ENCODE data around the gene MUC4.
"Not testable (repeated sequence)": the region's sequence is repeated elsewhere in the genome, so short reads cannot be mapped to it uniquely, and the experiment has no call there.

Gene MUC4

DNA sequence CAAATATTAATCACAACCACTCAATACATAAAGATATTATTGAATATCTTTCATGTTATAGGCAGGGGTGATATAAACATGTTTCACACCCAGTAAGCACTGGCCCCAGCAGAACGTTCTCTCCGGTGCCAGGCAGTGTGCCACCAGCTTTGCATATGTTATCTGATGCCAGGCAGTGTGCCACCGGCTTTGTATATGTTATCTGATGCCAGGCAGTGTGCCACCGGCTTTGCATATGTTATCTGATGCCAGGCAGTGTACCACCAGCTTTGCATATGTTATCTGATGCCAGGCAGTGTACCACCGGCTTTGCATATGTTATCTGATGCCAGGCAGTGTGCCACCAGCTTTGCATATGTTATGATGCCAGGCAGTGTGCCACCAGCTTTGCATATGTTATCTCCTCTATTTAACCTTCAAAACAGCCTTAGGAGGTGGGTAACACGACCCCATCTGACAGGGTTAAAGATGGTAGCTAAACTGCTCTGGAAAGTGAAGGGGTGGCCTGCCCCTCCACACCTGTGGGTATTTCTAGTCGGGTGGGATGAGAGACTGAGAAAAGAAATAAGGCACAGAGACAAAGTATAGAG is 84.0 kb downstream of the MUC4 start:
- Histone ChIP-seq H3K36me3 (peaks cover 0 to 37% (median 29%) of the 10 kb centered on the region in 3 donors), H3K27ac (no peak overlapping the region), H3K4me1 (no peaks in the 10 kb centered on the region), H3K9me3 (no peaks in the 10 kb centered on the region), H3K27me3 (peaks cover 0 to 7% of the 10 kb centered on the region in 2 donors), H3K4me3 (no peak overlapping the region)
- intact Hi-C loops (cut with DNase I; ENCODE audit: low total_unique reads) = no loop called here
- TF ChIP-seq, protein P1, sequence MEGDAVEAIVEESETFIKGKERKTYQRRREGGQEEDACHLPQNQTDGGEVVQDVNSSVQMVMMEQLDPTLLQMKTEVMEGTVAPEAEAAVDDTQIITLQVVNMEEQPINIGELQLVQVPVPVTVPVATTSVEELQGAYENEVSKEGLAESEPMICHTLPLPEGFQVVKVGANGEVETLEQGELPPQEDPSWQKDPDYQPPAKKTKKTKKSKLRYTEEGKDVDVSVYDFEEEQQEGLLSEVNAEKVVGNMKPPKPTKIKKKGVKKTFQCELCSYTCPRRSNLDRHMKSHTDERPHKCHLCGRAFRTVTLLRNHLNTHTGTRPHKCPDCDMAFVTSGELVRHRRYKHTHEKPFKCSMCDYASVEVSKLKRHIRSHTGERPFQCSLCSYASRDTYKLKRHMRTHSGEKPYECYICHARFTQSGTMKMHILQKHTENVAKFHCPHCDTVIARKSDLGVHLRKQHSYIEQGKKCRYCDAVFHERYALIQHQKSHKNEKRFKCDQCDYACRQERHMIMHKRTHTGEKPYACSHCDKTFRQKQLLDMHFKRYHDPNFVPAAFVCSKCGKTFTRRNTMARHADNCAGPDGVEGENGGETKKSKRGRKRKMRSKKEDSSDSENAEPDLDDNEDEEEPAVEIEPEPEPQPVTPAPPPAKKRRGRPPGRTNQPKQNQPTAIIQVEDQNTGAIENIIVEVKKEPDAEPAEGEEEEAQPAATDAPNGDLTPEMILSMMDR (IDR thresholded peaks at IDR 0.05) = no peak
- no peak for DNase-seq

DNA sequence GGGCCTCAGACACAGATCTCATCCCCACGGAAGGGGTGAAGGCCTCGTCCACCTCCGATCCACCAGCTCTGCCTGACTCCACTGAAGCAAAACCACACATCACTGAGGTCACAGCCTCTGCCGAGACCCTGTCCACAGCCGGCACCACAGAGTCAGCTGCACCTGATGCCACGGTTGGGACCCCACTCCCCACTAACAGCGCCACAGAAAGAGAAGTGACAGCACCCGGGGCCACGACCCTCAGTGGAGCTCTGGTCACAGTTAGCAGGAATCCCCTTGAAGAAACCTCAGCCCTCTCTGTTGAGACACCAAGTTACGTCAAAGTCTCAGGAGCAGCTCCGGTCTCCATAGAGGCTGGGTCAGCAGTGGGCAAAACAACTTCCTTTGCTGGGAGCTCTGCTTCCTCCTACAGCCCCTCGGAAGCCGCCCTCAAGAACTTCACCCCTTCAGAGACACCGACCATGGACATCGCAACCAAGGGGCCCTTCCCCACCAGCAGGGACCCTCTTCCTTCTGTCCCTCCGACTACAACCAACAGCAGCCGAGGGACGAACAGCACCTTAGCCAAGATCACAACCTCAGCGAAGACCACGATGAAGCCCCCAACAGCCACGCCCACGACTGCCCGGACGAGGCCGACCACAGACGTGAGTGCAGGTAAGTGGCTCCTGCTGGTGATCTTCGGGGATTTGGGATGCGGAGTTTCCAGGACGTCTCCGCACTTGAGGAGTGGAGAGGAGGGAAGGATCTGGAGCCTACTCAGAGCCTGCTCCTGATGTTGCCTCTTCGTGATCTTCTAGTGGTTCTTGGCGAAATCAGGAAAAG is 85.6 kb downstream of the MUC4 start:
- H3K27me3 ChIP-seq; H3K4me3 ChIP-seq; H3K9me3 ChIP-seq; DNase-seq; H3K4me1 ChIP-seq; intact Hi-C loops (cut with DNase I; ENCODE audit: low total_unique reads); H3K27ac ChIP-seq: not testable (repeated sequence)
- peaks cover 0 to 21% (median 17%) of the 10 kb centered on the region in 3 donors for H3K36me3 ChIP-seq

DNA sequence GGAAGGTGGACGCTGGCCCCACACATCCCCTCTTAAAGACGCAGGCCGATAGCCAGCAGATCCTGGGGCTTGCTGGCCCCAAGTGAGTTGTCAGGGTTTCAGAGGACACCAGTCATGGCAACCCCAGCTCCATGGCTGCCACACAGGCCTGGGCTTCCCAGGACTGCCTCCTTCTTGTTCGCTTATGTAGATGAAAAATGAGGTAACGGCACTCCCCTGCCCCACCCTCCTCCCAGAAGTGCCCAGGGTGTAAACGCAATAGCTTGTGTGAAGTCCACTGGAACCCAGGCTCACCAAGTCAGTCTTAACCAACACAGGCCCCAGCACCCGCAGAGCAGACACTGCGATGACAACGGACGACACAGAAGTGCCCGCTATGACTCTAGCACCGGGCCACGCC is 87.4 kb downstream of the MUC4 start:
- H3K4me1 ChIP-seq; DNase-seq; H3K9me3 ChIP-seq; H3K36me3 ChIP-seq; H3K4me3 ChIP-seq; H3K27me3 ChIP-seq; intact Hi-C loops (cut with DNase I; ENCODE audit: low total_unique reads); H3K27ac ChIP-seq: not testable (repeated sequence)

DNA sequence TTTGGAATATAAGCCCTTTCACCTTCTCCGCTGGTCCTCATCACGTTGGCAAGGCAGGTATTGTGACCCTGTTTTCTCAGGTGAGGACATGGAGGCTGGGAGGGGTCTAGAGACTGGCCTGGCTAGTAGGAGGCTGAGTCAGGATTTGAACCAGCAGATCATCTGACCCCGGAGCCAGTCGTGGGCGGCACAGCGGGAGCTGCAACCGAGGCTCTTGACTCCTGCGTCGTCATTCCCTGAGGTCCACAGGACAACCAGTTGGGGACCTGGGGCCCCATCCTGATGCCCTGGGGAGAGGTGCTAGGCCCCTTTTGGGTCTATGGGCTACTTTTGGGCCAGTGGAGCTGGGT is 88.8 kb downstream of the MUC4 start:
- H3K9me3 ChIP-seq; intact Hi-C loops (cut with DNase I; ENCODE audit: low total_unique reads); H3K27me3 ChIP-seq; H3K4me1 ChIP-seq; H3K27ac ChIP-seq; H3K36me3 ChIP-seq; H3K4me3 ChIP-seq; DNase-seq: not testable (repeated sequence)

DNA sequence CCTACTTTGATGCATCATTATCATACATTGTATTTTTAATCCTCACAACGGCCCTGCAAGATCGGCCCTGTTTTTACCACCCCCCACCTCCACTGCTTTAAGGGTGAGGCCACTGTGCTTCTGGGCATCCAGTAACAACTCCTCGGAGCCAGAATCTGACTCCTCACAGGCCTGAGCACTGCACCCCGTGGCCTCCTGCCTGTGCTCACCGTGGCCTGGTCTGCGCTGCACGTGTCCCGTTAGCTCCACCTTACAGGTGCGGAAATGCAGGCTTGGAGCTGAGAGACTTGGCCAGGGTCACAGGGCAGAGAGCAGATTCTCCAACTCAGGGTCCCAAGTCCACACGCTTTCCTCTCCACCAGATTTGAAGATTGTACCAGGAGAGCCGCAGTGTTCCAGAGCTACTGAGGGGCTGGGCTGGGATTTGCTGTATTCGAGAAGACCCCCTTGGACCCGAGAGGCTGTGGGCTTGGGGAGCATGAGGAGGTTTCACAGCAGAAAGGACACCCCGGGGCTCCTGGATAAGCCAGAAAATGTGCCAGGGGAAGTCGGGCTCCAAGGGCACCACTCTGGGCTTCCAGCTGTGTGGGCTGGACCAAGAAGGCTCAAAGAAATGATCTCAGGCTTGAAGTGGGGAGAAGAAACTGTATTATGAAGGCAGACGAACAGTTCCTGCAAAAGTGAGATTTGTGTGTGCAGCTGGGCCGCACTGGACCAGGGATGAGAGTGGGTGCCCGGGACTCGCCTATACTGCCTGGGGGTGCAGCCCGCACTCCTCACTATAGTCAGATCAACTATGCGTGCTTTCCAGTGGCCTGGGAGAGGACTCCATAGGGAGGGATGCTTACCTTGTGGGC is 89.4 kb downstream of the MUC4 start:
- intact Hi-C loops (cut with DNase I; ENCODE audit: low total_unique reads); H3K36me3 ChIP-seq; H3K9me3 ChIP-seq; H3K4me1 ChIP-seq; H3K27ac ChIP-seq; H3K4me3 ChIP-seq; H3K27me3 ChIP-seq; DNase-seq: not testable (repeated sequence)

DNA sequence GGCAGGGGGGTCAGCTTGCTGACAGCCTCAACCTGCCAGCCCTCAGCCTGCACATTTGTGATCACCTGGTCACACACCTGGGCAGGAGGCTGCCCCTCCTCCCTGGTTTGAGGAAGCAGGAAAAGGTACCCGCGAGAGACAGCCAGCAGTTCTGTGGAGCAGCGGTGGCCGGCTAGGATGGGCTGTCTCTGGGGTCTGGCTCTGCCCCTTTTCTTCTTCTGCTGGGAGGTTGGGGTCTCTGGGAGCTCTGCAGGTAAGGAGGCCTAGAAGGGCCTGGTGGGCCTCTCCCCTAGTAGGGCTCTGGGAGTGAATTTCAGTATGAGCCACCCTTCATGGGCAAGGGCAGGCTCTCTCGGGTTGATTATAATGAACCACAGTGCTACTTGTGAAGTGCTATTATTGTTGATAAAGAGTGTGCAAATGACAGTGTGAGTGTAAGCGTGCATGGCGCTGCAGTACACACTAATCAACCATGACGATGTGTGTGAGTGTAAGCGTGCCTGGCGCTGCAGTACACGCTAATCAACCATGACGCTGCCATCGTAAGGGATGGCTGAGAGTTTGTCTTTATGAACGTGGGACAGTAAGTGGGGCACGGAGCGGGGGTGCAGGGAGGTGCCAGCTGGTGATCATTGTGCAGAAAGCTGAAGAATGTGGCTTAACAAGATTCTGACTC is 90.8 kb downstream of the MUC4 start, which contains the start of gene MUC20:
MUC20 (plus strand) TSS at position 148 of the 676 bp plus-strand sequence; CDS start at position 178, 30 bp downstream.
- DNase-seq; H3K27ac ChIP-seq; H3K4me1 ChIP-seq; intact Hi-C loops (cut with DNase I; ENCODE audit: low total_unique reads); H3K9me3 ChIP-seq; H3K36me3 ChIP-seq; H3K4me3 ChIP-seq; H3K27me3 ChIP-seq: not testable (repeated sequence)

DNA sequence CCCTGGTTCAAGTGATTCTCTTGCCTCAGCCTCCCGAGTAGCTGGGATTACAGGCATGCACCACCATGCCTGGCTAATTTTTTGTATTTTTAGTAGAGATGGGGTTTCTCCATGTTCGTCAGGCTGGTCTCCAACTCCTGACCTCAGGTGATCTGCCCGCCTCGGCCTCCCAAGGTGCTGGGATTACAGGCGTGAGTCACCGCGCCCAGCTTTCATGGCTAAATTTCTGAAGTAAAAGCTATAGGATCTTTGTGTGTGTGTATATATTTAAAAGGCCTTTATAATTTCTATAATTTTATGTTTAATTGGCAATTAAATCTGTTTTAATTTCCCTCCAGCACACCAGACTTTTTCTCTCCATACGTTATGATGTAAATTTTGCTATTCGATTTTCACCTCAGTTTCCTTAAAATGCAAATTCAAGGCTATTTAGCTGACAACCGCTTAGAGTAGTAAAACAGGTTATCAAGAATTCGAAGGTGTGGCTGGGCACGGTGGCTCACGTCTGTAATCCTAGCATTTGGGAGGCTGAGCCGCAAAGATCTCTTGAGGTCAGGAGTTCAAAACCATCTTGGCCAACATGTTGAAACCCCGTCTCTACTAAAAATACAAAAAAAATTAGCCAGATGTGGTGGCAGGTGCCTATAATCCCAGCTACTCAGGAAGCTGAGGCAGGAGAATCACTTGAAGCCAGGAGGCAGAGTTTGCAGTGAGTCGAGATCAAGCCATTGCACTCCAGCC is 92.0 kb downstream of the MUC4 start:
- H3K4me3 ChIP-seq; H3K27ac ChIP-seq; intact Hi-C loops (cut with DNase I; ENCODE audit: low total_unique reads); H3K27me3 ChIP-seq; H3K4me1 ChIP-seq; H3K9me3 ChIP-seq; DNase-seq: not testable (repeated sequence)
- H3K36me3 ChIP-seq = peaks cover 6 to 14% (median 13%) of the 10 kb centered on the region in 3 donors

DNA sequence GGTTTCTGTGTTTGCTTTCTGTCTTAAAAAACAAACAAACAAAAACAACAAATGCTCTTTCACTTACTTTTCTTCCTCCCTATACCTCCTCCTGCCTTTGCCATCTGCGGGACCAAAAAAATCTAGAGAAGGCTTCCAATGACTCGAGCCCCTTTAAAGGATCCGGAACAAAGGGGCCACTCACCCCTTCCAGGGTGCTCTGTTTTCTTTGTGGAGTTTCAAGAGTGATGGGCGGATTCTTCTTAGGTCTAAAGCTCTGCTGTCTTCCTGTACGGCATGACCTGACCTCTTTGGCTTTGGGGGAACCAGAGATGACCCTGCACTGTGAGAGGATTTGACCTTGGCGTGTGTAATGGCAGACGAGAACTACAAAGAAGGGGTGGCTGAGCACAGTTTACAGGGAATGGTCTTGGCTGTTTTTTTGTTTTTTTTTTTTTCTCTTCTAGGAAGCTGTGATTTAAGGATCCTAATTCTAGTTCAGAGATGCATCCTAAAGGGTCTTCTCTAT is 93.2 kb downstream of the MUC4 start:
- H3K4me1 ChIP-seq = no peaks in the 10 kb centered on the region
- no peak overlapping the region for H3K4me3 ChIP-seq
- intact Hi-C loops (cut with DNase I; ENCODE audit: low total_unique reads) = no loop called here
- H3K27me3 ChIP-seq = no peaks in the 10 kb centered on the region
- no peak for DNase-seq
- H3K9me3 ChIP-seq = peaks cover 0 to 2% (median 0%) of the 10 kb centered on the region in 3 donors
- TF ChIP-seq, protein P1 (IDR thresholded peaks at IDR 0.05) = no peak
- peaks cover 10 to 20% (median 19%) of the 10 kb centered on the region in 3 donors for H3K36me3 ChIP-seq
- H3K27ac ChIP-seq = no peak overlapping the region

Data from tibial artery (tissue), 4 donors.